Activated naive CD4-positive, alpha-beta T cell treated with anti-CD3 and anti-CD28 coated beads, Interleukin-2, amount 50 U/mL, for 72 hours (primary cell): ENCODE measurements around the gene PEMT. TPM values are rescaled to one million over a fixed set of nuclear protein-coding genes. Genes with fewer than 3 reads are reported as not detected.

Source experiments
- ATAC-seq, 2 donors: fragments of 150-1000 bp; cut with Tn5 transposase; 2 replicates each; pipeline ENCODE4 v1.10.0; 2021; ENCODE audit warnings: mild to moderate bottlenecking in 2 of 2, moderate library complexity in 2 of 2
- DNase-seq, 2 donors: peaks; one replicate each; pipeline ENCODE4 v3.0.0; 2021 to 2022; ENCODE audit warnings: low spot score in 2 of 2
- H3K27ac Mint-ChIP-seq, 2 donors: one replicate each; pipeline ENCODE4 v1.8.0; 2022; ENCODE audit warnings: mild to moderate bottlenecking in 2 of 2, mixed read lengths in 2 of 2
- H3K36me3 Mint-ChIP-seq, 2 donors: one replicate each; pipeline ENCODE4 v1.8.0; 2022; ENCODE audit warnings: mixed read lengths in 2 of 2
- H3K9me3 Mint-ChIP-seq, 2 donors: one replicate each; pipeline ENCODE4 v1.8.0; 2022; ENCODE audit warnings: mixed read lengths in 2 of 2
- total RNA-seq, 2 donors: library from RNA; stranded (reverse); gene quantifications; one replicate each; pipeline ENCODE4 v1.2.3, GENCODE V29; 2022

The PEMT gene
- total RNA-seq, 2 donors from 2014 or later = 6.3 to 27.5 TPM

DNA sequence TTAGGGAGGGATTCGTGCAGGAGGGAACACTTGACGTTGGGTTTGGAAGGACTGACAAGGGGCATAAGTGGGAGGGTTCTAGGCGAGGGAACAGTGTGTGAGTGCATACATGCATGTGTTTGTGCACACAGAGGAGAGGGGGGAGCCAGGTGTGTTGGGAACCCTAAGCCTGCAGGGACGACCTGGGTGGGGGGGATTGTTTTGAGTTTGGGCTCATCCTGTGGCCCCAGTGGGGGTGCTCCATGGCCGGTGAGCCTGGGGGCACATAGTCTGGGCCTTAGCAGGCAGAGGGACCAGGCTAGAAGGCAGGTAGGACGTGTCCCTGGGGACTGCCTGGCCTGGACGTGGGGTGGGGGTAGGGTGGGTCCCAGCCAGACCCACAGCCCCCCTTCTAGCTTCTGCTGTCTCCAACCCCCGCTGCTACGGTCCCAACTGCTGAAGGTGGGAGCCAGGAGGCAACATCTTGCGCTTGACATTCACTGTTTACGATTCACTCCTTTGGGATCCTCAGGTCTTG is 83.4 kb downstream of the PEMT start:
- Mint-ChIP-seq H3K27ac (no peak overlapping the region), H3K9me3 (no peaks in the 10 kb centered on the region), H3K36me3 (no peaks in the 10 kb centered on the region)
- no peak for ATAC-seq
- DNase-seq = no peak

DNA sequence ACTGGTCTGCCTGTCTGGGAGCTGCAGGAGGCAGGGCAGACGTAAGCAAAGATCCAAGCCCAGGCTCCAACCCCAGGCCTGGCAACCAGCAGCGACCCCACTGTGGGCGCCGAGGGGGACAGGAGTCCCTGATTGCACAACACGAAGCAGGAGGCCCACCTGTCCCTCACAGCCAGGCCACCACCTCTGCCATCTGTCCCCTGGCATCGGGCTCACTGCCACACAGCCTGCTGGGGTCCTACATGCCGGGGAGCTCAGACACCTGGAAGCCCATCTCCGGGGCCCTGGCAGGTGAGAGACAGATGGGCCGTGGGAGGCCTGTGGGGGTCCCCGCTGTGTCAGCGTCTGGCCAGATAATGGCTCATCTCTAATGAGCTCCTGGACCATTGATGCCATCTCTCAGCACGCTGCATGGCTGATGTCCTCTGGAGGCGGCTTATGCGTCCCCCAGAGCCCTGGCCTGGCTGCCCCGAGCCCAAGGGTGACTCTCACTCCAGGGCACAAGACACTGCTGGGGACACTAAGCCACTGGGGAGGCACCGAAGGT is 84.0 kb downstream of the PEMT start:
- no peak for DNase-seq
- no peak for ATAC-seq
- H3K27ac Mint-ChIP-seq = no peak overlapping the region
- no peaks in the 10 kb centered on the region for H3K36me3 Mint-ChIP-seq
- no peaks in the 10 kb centered on the region for H3K9me3 Mint-ChIP-seq

GRCh38 chr17:17506893-17507464 is 84.5 kb downstream of the PEMT start:
- Mint-ChIP-seq H3K36me3 (no peaks in the 10 kb centered on the region), H3K9me3 (no peaks in the 10 kb centered on the region), H3K27ac (no peak overlapping the region)
- ATAC-seq (no peak), DNase-seq (no peak)

GRCh38 chr17:17506181-17506741 is 85.2 kb downstream of the PEMT start:
- Mint-ChIP-seq H3K27ac (no peak overlapping the region), H3K9me3 (no peaks in the 10 kb centered on the region), H3K36me3 (no peaks in the 10 kb centered on the region)
- ATAC-seq (no peak), DNase-seq (no peak)

DNA sequence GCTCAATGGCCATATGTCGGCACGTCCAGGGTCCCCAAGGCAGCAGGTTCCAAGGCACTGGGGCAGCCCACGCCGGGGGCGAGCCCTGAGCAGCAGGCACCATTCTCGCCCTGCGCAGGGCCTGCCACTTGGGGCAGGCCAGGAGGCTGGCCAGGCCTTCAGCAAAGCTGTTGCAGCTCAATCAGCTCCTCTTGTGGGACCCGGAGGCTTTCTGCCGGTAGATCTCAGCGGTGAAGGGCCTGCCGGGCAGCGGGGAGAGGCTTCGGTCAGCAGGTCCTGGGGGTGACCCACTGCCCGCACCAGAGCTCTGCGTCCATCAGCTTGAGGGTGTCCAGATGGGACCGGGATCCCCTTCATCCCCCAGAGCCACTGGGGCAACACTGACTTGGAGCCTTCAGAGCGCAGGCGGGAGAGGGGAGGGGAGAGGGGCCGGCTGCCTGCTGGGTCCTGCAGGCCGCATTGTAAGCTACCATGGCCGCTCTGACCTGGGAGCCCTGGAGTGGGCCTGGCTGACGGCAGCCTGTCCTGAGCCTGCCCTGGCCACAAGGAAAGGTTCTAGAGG is 85.8 kb downstream of the PEMT start:
- ATAC-seq (no peak), DNase-seq (no peak)
- Mint-ChIP-seq H3K27ac (no peak overlapping the region), H3K36me3 (no peaks in the 10 kb centered on the region), H3K9me3 (no peaks in the 10 kb centered on the region)

- no peak for DNase-seq
- Mint-ChIP-seq H3K9me3 (no peaks in the 10 kb centered on the region), H3K36me3 (no peaks in the 10 kb centered on the region), H3K27ac (no peak overlapping the region)
- no peak for ATAC-seq
Measured at GRCh38 chr17:17505151-17505550, 86.4 kb downstream of the PEMT start.

DNA sequence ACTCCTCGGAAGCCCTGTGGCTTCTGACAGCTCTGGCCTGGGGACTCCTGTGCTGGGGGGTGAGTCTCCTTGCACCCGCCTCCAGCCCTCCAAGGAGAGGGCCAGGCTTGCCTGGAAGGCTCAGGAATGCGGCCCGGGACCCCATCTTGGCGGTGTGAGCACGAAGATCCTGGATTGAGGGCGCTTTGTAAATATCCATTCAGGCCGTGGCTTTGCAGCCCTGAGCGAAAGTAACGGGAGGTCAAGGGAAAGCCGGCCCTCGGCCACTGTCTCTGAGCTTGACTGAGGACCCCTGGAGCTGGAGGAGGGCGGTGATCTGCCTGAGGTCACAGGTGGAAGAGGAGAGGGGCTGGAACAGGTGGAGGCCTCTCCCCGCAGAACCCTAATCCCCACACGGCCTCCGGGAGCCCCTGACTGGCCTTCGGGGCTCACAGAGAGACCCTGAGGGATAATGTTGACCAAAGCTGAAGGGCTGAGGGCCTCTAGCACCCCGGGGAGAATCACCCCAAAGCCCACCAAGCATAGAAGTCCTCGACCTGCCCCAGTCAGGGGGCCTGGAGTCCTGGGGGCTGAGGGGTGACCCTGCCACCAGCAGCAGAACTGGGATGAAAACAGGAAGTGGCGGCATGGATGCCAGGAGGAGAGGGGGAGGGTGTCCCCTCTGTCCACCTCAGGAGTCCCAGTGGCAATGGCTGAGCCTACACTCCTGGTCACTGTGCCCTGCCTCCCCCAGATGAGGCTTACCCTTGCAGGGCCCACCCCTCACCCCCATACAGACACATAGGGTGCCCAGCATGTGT is 87.0 kb downstream of the PEMT start:
- no peak overlapping the region for H3K27ac Mint-ChIP-seq
- no peaks in the 10 kb centered on the region for H3K9me3 Mint-ChIP-seq
- H3K36me3 Mint-ChIP-seq = no peaks in the 10 kb centered on the region
- DNase-seq (no peak), ATAC-seq (no peak)

GRCh38 chr17:17503566-17504130 is 87.9 kb downstream of the PEMT start:
- H3K36me3 Mint-ChIP-seq = no peaks in the 10 kb centered on the region

DNA sequence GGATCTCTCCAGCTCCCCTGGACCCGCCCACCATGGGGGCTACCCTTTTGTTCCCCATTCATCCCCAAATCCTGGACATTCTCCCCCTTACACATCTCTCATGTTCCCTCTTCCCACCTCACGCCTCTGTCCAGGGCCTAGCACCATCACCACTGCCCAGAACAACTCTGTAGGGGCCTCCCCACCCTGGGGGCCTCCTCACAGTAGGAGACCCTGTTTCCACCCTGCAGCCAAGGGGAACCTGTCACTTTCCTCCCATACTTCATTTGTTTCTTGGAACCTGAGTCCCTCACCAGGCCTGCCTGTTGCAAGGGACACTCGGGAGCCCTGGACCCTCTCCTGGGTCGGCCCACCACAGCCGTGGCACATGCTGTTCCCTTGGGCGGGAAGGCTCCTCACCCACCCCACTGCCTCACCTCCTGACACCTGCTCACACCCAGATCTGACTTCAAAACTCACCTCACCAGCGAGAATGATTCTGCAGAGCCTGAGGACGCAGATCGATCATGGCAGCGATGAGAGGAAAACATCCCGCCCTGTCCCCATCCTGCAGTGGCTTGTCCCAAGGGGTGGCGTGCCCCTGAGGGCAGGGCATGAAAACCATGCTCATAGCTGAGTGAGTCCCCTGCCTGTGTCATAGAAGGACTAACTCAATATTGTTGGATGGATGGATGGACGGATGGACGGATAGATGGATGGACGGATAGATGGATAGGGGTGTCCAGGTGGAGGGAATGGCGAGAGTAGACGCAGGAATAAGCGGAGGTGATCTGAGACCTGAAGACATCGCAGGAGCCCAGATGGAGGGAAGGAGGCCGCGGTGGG is 88.6 kb downstream of the PEMT start:
- Mint-ChIP-seq H3K27ac (peak overlapping the region in 1 of 2 donors; percentile 22), H3K36me3 (no peaks in the 10 kb centered on the region), H3K9me3 (no peaks in the 10 kb centered on the region)
- DNase-seq (no peak), ATAC-seq (no peak)

More at GRCh38 chr17:17503566-17504130, 87.9 kb downstream of the PEMT start:
- Mint-ChIP-seq H3K9me3 (no peaks in the 10 kb centered on the region), H3K27ac (no peak overlapping the region)
- no peak for ATAC-seq
- DNase-seq = no peak

DNA sequence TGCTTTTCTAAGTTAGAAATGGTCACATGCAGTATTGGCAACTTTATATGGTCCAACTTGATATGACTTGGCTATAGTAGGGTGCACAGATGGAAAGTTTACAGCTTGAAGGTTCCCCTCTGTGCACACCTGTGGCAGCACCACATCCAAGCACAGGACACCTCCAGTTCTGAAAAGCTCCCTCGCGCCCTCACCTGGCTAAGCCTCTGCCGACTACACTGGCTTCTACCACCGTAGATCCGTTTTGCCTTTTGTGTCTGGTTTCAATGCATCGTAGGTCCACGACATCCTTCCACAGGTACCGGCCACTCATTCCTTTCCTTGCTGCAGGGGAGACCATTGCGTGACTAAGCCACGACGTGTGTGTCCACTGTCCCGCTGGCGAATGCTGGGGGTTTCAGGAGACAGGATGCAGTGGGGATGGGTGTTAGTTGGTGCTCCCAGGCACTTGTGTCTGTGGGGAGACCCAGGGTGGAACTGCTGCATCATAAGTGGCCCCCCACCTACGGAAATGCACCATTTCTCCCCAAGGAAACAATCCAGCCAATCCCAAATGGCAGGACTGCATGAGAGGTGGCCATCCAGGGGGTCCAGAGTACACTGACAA is 90.4 kb downstream of the PEMT start:
- Mint-ChIP-seq H3K36me3 (no peaks in the 10 kb centered on the region), H3K27ac (peak overlapping the region in 1 of 2 donors; percentile 44), H3K9me3 (no peaks in the 10 kb centered on the region)
- ATAC-seq (no peak), DNase-seq (no peak)

DNA sequence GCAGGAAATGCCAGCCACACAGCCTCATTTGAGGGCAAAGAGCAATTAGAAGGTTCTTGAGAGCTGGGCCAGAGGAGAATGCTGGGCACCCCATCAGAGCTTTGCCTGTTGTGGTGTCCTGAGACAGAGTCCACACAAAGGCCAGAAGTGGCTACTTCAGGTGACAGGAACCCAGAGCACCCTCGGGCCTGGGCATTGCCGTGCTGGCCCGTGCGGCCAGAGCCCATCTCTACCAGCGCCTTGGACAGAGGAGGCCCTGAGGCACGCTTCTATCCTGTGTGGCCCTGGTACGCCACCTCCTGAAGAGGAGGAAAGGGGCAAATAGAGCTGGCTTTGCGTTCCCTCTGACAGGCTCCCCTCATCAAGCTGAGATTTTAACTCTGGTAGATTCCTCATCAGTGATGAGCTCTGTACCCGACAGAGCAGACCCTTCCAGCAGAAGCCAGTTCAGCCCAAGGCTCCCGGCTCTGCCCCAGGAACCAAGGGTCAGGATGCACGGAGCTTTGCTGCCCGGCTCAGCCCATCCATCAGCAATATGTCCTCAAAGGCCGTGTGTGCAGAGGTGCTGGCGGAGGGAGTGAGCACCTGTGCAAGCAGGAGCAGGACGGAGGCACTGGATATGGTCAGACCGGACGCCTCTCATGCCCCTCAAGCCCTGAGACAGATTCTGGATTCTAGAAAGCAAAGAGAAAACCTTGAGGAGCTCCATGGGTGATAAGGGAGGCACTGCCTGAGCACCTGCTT is 91.9 kb downstream of the PEMT start:
- ATAC-seq (no peak), DNase-seq (no peak)
- H3K36me3 Mint-ChIP-seq = peaks cover 0 to 4% of the 10 kb centered on the region in 2 donors
- H3K27ac Mint-ChIP-seq = no peak overlapping the region
- H3K9me3 Mint-ChIP-seq = no peaks in the 10 kb centered on the region

DNA sequence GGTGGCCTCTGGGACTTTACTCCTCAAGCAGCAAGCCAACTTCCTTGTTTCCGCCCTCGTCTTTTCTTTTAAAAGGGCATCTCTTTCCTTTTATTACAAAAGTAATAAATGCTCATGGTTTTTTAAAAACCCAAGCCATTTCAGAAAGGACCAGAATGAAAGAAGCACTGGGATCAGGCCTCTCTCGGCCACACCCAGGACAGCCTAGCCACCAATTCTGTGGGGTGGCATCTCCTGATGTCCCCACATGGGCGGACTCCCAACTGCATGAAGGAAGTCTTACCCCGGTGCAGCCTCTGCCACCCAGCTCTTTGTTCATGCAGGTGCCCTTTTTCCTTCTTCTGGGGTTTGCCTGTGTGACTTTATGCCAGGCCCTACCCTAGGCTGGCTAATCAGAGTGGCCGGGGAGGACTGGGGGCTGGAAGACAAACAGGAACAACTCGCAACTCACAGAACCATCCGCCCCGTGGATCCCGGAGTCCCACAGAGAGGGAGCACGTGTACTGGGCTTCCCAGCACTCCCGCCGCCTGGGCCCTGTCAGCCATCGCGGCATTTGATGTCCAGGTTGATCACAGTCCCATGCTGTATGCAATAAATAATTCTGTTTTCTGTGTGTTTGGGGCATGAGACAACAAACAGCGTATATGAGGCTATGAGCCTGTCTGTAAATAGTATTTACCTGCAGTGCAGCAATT is 92.8 kb downstream of the PEMT start:
- DNase-seq = no peak
- ATAC-seq = no peak
- peaks cover 0 to 4% of the 10 kb centered on the region in 2 donors for H3K36me3 Mint-ChIP-seq
- no peaks in the 10 kb centered on the region for H3K9me3 Mint-ChIP-seq
- no peak overlapping the region for H3K27ac Mint-ChIP-seq

DNA sequence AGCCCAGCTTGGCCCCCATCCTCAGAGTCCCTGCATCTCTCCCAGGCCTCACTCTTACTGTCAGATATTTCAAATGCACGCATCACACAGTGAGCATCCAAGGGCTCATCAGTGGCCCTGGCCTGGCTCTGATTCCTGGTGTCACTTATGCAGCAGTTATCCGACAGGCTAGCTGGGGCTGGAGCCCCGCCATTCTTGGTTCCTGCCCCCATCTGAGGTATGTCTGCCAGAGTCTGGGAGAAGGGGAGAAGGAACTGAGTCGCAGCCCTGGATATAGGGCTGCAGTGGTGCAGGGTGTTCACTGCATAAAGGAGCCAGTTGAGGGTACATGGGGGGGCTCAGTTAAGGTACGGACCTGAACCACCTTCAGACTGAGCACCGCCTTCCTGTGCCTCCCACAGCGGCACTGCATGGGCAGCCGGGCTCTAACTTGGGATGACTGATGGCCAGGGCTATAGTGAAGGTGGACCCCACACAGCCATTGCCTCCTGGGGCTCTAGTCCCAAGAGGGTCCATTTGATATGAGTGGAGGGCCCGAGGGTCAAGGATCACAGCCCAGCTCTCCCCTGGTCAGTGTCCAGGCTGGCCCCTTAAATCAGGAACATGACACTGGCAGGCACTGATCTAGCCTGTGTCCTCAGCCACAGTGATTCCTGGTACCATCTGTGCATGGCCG is 93.5 kb downstream of the PEMT start:
- Mint-ChIP-seq H3K36me3 (peaks cover 0 to 4% of the 10 kb centered on the region in 2 donors), H3K9me3 (no peaks in the 10 kb centered on the region), H3K27ac (no peak overlapping the region)
- ATAC-seq (no peak), DNase-seq (no peak)
